ENCODE measurements around the gene LIPC.

The LIPC gene

GRCh38 chr15:58490086-58490887 is 58.5 kb downstream of the LIPC start:
- no peak overlapping the region for H3K27ac ChIP-seq (ENCODE audit: extremely low read depth, low read depth, low read length)
- H3K4me3 ChIP-seq (ENCODE audit: low read depth, low read length) = no peak overlapping the region
- TF ChIP-seq ZNF792 (tag by site-specific recombination; IDR thresholded peaks at IDR 0.05) (no peak), ZBTB6 (tag by site-specific recombination; IDR thresholded peaks at IDR 0.05) (no peak), MYNN (tag by site-specific recombination; IDR thresholded peaks at IDR 0.05; ENCODE audit: borderline replicate concordance) (no peak), OSR2 (tag by site-specific recombination; IDR thresholded peaks at IDR 0.05) (no peak), ZNF223 (tag by site-specific recombination; IDR thresholded peaks at IDR 0.05) (no peak), ZNF513 (tag by site-specific recombination; IDR thresholded peaks at IDR 0.05) (no peak), ZFP37 (tag by site-specific recombination; IDR thresholded peaks at IDR 0.05) (no peak), ZNF621 (tag by site-specific recombination; IDR thresholded peaks at IDR 0.05) (no peak), ZNF76 (tag by site-specific recombination; IDR thresholded peaks at IDR 0.05; ENCODE audit: borderline replicate concordance, low read depth) (no peak), ZNF830 (tag by site-specific recombination; IDR thresholded peaks at IDR 0.05; ENCODE audit: low read depth) (no peak), ZNF211 (tag by site-specific recombination; IDR thresholded peaks at IDR 0.05; ENCODE audit: low read depth) (no peak), ZNF677 (tag by site-specific recombination; IDR thresholded peaks at IDR 0.05) (no peak), ZNF133 (tag by site-specific recombination; IDR thresholded peaks at IDR 0.05) (no peak), ZNF140 (tag by site-specific recombination; IDR thresholded peaks at IDR 0.05) (no peak)
- POLR2A ChIA-PET = no interaction called here
- H3K36me3 ChIP-seq (ENCODE audit: control insufficient read depth in 2 of 2, insufficient read depth in 1 of 2, low read length in 2 of 2) = no peaks in the 10 kb centered on the region
- CTCF ChIA-PET = no interaction called here
- H3K4me1 ChIP-seq (ENCODE audit: control insufficient read depth, insufficient read depth, low read length) = no peaks in the 10 kb centered on the region
- no peaks in the 10 kb centered on the region for H3K9me3 ChIP-seq (ENCODE audit: control insufficient read depth, insufficient read depth, low read depth, low read length)

- ChIA-PET POLR2A (no interaction called here), CTCF (no interaction called here)
- no peak overlapping the region for H3K27ac ChIP-seq (ENCODE audit: extremely low read depth, low read depth, low read length)
- H3K36me3 ChIP-seq (ENCODE audit: control insufficient read depth in 2 of 2, insufficient read depth in 1 of 2, low read length in 2 of 2) = no peaks in the 10 kb centered on the region
- H3K4me1 ChIP-seq (ENCODE audit: control insufficient read depth, insufficient read depth, low read length) = no peaks in the 10 kb centered on the region
- no peak for TF ChIP-seq ZNF610 (tag by site-specific recombination; IDR thresholded peaks at IDR 0.05; ENCODE audit: borderline replicate concordance)
- no peak for TF ChIP-seq ZNF416 (tag by site-specific recombination; IDR thresholded peaks at IDR 0.05)
- TF ChIP-seq ZNF2 (tag by site-specific recombination; IDR thresholded peaks at IDR 0.05) = no peak
- TF ChIP-seq ZNF155 (tag by site-specific recombination; IDR thresholded peaks at IDR 0.05) = no peak
- no peak for TF ChIP-seq YY2 (tag by site-specific recombination; IDR thresholded peaks at IDR 0.05)
- TF ChIP-seq ZNF654 (tag by site-specific recombination; IDR thresholded peaks at IDR 0.05; ENCODE audit: low read depth) = no peak
- TF ChIP-seq ZFP3 (tag by site-specific recombination; IDR thresholded peaks at IDR 0.05; ENCODE audit: low read depth) = no peak
- TF ChIP-seq ZNF10 (tag by site-specific recombination; IDR thresholded peaks at IDR 0.05) = no peak
- no peak for TF ChIP-seq AEBP2 (tag by site-specific recombination; IDR thresholded peaks at IDR 0.05; ENCODE audit: borderline replicate concordance)
- no peak for TF ChIP-seq ZNF132 (tag by site-specific recombination; IDR thresholded peaks at IDR 0.05; ENCODE audit: borderline replicate concordance)
- TF ChIP-seq ZNF629 (tag by site-specific recombination; IDR thresholded peaks at IDR 0.05) = no peak
- no peak overlapping the region for H3K4me3 ChIP-seq (ENCODE audit: low read depth, low read length)
- no peaks in the 10 kb centered on the region for H3K9me3 ChIP-seq (ENCODE audit: control insufficient read depth, insufficient read depth, low read depth, low read length)
Measured at GRCh38 chr15:58490888-58491473, 59.2 kb downstream of the LIPC start.

Measured in HEK293 (cell line).